ENCODE results near the gene RPS6KB1.
"Not testable (repeated sequence)": the region's sequence is repeated elsewhere in the genome, so short reads cannot be mapped to it uniquely, and the experiment has no call there.

RPS6KB1 gene

GRCh38 chr17:59856859-59857794 is 35.8 kb upstream of the RPS6KB1 start:
- H3K27ac Mint-ChIP-seq, result peak overlapping the region in 1 of 2 donors; percentile 30
- peaks cover 6 to 7% of the 10 kb centered on the region in 2 donors for H3K4me1 Mint-ChIP-seq (ENCODE audit: low read depth in 2 of 2)
- ATAC-seq (replicated peaks), result no peak
- H3K27me3 Mint-ChIP-seq, result no peaks in the 10 kb centered on the region
- H3K36me3 Mint-ChIP-seq (ENCODE audit: insufficient read depth), result peaks cover 29% of the 10 kb centered on the region
- H3K9me3 Mint-ChIP-seq, result no peaks in the 10 kb centered on the region
- no peak for DNase-seq
- H3K4me3 Mint-ChIP-seq, result no peak overlapping the region

GRCh38 chr17:59858167-59858816 is 34.6 kb upstream of the RPS6KB1 start:
- Mint-ChIP-seq H3K9me3 (no peaks in the 10 kb centered on the region), H3K4me3 (no peak overlapping the region), H3K27me3 (no peaks in the 10 kb centered on the region), H3K36me3 (ENCODE audit: insufficient read depth) (peaks cover 40% of the 10 kb centered on the region), H3K4me1 (ENCODE audit: low read depth in 2 of 2) (peaks cover 3% of the 10 kb centered on the region in 2 donors), H3K27ac (no peak overlapping the region)
- DNase-seq (no peak), ATAC-seq (replicated peaks) (no peak)

- Mint-ChIP-seq H3K27ac (no peak overlapping the region), H3K36me3 (ENCODE audit: insufficient read depth) (peaks cover 44% of the 10 kb centered on the region), H3K9me3 (no peaks in the 10 kb centered on the region), H3K4me1 (ENCODE audit: low read depth in 2 of 2) (no peaks in the 10 kb centered on the region), H3K4me3 (no peak overlapping the region), H3K27me3 (no peaks in the 10 kb centered on the region)
- no peak for ATAC-seq (replicated peaks)
- DNase-seq, result no peak
Observed at GRCh38 chr17:59858932-59859331, 34.0 kb upstream of the RPS6KB1 start.

- H3K9me3 Mint-ChIP-seq, result no peaks in the 10 kb centered on the region
- H3K4me1 Mint-ChIP-seq (ENCODE audit: low read depth in 2 of 2), result no peaks in the 10 kb centered on the region
- peak; percentile 60 for ATAC-seq (replicated peaks)
- no peak overlapping the region for H3K4me3 Mint-ChIP-seq
- DNase-seq, result no peak
- H3K36me3 Mint-ChIP-seq (ENCODE audit: insufficient read depth), result peaks cover 45% of the 10 kb centered on the region
- H3K27me3 Mint-ChIP-seq, result no peaks in the 10 kb centered on the region
- no peak overlapping the region for H3K27ac Mint-ChIP-seq
Observed at GRCh38 chr17:59859444-59860025, 33.4 kb upstream of the RPS6KB1 start.

GRCh38 chr17:59863616-59864015 is 29.3 kb upstream of the RPS6KB1 start:
- Mint-ChIP-seq H3K4me3 (no peak overlapping the region), H3K9me3 (no peaks in the 10 kb centered on the region)

GRCh38 chr17:59869941-59870218 is 23.0 kb upstream of the RPS6KB1 start:
- Mint-ChIP-seq H3K36me3 (ENCODE audit: insufficient read depth) (peaks cover 25% of the 10 kb centered on the region), H3K9me3 (no peaks in the 10 kb centered on the region), H3K4me1 (ENCODE audit: low read depth in 2 of 2) (peaks cover 0 to 2% of the 10 kb centered on the region in 2 donors), H3K27me3 (no peaks in the 10 kb centered on the region), H3K27ac (no peak overlapping the region), H3K4me3 (no peak overlapping the region)
- no peak for DNase-seq
- no peak for ATAC-seq (replicated peaks)

More at GRCh38 chr17:59863616-59864015, 29.3 kb upstream of the RPS6KB1 start:
- Mint-ChIP-seq H3K27me3 (no peaks in the 10 kb centered on the region), H3K27ac (peak overlapping the region in 1 of 2 donors; percentile 25), H3K36me3 (ENCODE audit: insufficient read depth) (peaks cover 46% of the 10 kb centered on the region), H3K4me1 (ENCODE audit: low read depth in 2 of 2) (peaks cover 0 to 2% of the 10 kb centered on the region in 2 donors)
- ATAC-seq (replicated peaks), result no peak
- no peak for DNase-seq

GRCh38 chr17:59870482-59870881 is 22.4 kb upstream of the RPS6KB1 start:
- ATAC-seq (replicated peaks), result no peak
- H3K27me3 Mint-ChIP-seq, result no peaks in the 10 kb centered on the region
- H3K36me3 Mint-ChIP-seq (ENCODE audit: insufficient read depth), result peaks cover 25% of the 10 kb centered on the region
- DNase-seq, result no peak
- peaks cover 0 to 2% of the 10 kb centered on the region in 2 donors for H3K4me1 Mint-ChIP-seq (ENCODE audit: low read depth in 2 of 2)
- no peaks in the 10 kb centered on the region for H3K9me3 Mint-ChIP-seq
- no peak overlapping the region for H3K4me3 Mint-ChIP-seq
- no peak overlapping the region for H3K27ac Mint-ChIP-seq

GRCh38 chr17:59872351-59872750 is 20.6 kb upstream of the RPS6KB1 start:
- DNase-seq, result no peak
- peaks cover 0 to 2% of the 10 kb centered on the region in 2 donors for H3K4me1 Mint-ChIP-seq (ENCODE audit: low read depth in 2 of 2)
- H3K9me3 Mint-ChIP-seq, result no peaks in the 10 kb centered on the region
- no peak overlapping the region for H3K27ac Mint-ChIP-seq
- H3K36me3 Mint-ChIP-seq (ENCODE audit: insufficient read depth), result peaks cover 39% of the 10 kb centered on the region
- H3K4me3 Mint-ChIP-seq, result no peak overlapping the region
- no peak for ATAC-seq (replicated peaks)
- no peaks in the 10 kb centered on the region for H3K27me3 Mint-ChIP-seq

- H3K27ac Mint-ChIP-seq; H3K4me1 Mint-ChIP-seq (ENCODE audit: low read depth in 2 of 2); DNase-seq; ATAC-seq (replicated peaks); H3K9me3 Mint-ChIP-seq; H3K27me3 Mint-ChIP-seq; H3K4me3 Mint-ChIP-seq: not testable (repeated sequence)
- peaks cover 44% of the 10 kb centered on the region for H3K36me3 Mint-ChIP-seq (ENCODE audit: insufficient read depth)
Observed at GRCh38 chr17:59873414-59873813, 19.5 kb upstream of the RPS6KB1 start.

GRCh38 chr17:59874376-59874775 is 18.5 kb upstream of the RPS6KB1 start:
- no peak for DNase-seq
- ATAC-seq (replicated peaks), result no peak
- H3K27me3 Mint-ChIP-seq, result no peaks in the 10 kb centered on the region
- no peak overlapping the region for H3K4me3 Mint-ChIP-seq
- H3K27ac Mint-ChIP-seq, result no peak overlapping the region
- no peaks in the 10 kb centered on the region for H3K9me3 Mint-ChIP-seq
- H3K4me1 Mint-ChIP-seq (ENCODE audit: low read depth in 2 of 2), result no peaks in the 10 kb centered on the region
- H3K36me3 Mint-ChIP-seq (ENCODE audit: insufficient read depth), result peaks cover 49% of the 10 kb centered on the region

- DNase-seq, result no peak
- Mint-ChIP-seq H3K4me3 (no peak overlapping the region), H3K4me1 (ENCODE audit: low read depth in 2 of 2) (no peaks in the 10 kb centered on the region), H3K9me3 (no peaks in the 10 kb centered on the region), H3K27ac (no peak overlapping the region), H3K36me3 (ENCODE audit: insufficient read depth) (peaks cover 64% of the 10 kb centered on the region), H3K27me3 (no peaks in the 10 kb centered on the region)
- no peak for ATAC-seq (replicated peaks)
Observed at GRCh38 chr17:59876107-59876506, 16.8 kb upstream of the RPS6KB1 start.

GRCh38 chr17:59877965-59878364 is 15.0 kb upstream of the RPS6KB1 start:
- ATAC-seq (replicated peaks) (no peak), DNase-seq (no peak)
- no peaks in the 10 kb centered on the region for H3K9me3 Mint-ChIP-seq
- peak overlapping the region in 1 of 2 donors; percentile 38 for H3K27ac Mint-ChIP-seq
- H3K4me1 Mint-ChIP-seq (ENCODE audit: low read depth in 2 of 2), result no peaks in the 10 kb centered on the region
- H3K4me3 Mint-ChIP-seq, result no peak overlapping the region
- H3K36me3 Mint-ChIP-seq (ENCODE audit: insufficient read depth), result peaks cover 73% of the 10 kb centered on the region
- no peaks in the 10 kb centered on the region for H3K27me3 Mint-ChIP-seq

- H3K4me1 Mint-ChIP-seq (ENCODE audit: low read depth in 2 of 2), result no peaks in the 10 kb centered on the region
- no peak overlapping the region for H3K27ac Mint-ChIP-seq
- no peak for ATAC-seq (replicated peaks)
- H3K36me3 Mint-ChIP-seq (ENCODE audit: insufficient read depth), result peaks cover 74% of the 10 kb centered on the region
- H3K4me3 Mint-ChIP-seq, result no peak overlapping the region
- no peaks in the 10 kb centered on the region for H3K9me3 Mint-ChIP-seq
- H3K27me3 Mint-ChIP-seq, result no peaks in the 10 kb centered on the region
- no peak for DNase-seq
Observed at GRCh38 chr17:59878624-59879023, 14.3 kb upstream of the RPS6KB1 start.

- Mint-ChIP-seq H3K4me3 (no peak overlapping the region), H3K9me3 (no peaks in the 10 kb centered on the region), H3K4me1 (ENCODE audit: low read depth in 2 of 2) (peaks cover 4 to 11% of the 10 kb centered on the region in 2 donors), H3K36me3 (ENCODE audit: insufficient read depth) (peaks cover 85% of the 10 kb centered on the region), H3K27me3 (no peaks in the 10 kb centered on the region), H3K27ac (no peak overlapping the region)
- ATAC-seq (replicated peaks) (no peak), DNase-seq (no peak)
Observed at GRCh38 chr17:59884861-59885260, 8.1 kb upstream of the RPS6KB1 start.
